ENCODE results near the gene GATD1.

GATD1 gene

GRCh38 chr11:727281-727701, 50.0 kb downstream of the GATD1 start:
- DNase-seq (ENCODE audit: low read depth in 2 of 2), result no peak

- peak in 1 of 2 donors; percentile 52 for DNase-seq (ENCODE audit: low read depth in 2 of 2)
Measured at GRCh38 chr11:726278-727220, 50.7 kb downstream of the GATD1 start.

GRCh38 chr11:725624-726202, 51.6 kb downstream of the GATD1 start:
- DNase-seq (ENCODE audit: low read depth in 2 of 2), result no peak

GRCh38 chr11:724778-725386, 52.4 kb downstream of the GATD1 start:
- DNase-seq (ENCODE audit: low read depth in 2 of 2), result no peak

- no peak for DNase-seq (ENCODE audit: low read depth in 2 of 2)
Measured at GRCh38 chr11:724049-724777, 53.1 kb downstream of the GATD1 start.

- DNase-seq (ENCODE audit: low read depth in 2 of 2), result peak in 1 of 2 donors; percentile 23
Measured at GRCh38 chr11:723120-723883, 54.0 kb downstream of the GATD1 start.

GRCh38 chr11:722346-722811, 54.9 kb downstream of the GATD1 start:
- DNase-seq (ENCODE audit: low read depth in 2 of 2), result no peak

- peak in 1 of 2 donors; percentile 39 for DNase-seq (ENCODE audit: low read depth in 2 of 2)
Measured at GRCh38 chr11:721741-722345, 55.4 kb downstream of the GATD1 start.

GRCh38 chr11:721247-721740, 56.0 kb downstream of the GATD1 start:
- no peak for DNase-seq (ENCODE audit: low read depth in 2 of 2)

GRCh38 chr11:720642-721246, 56.5 kb downstream of the GATD1 start:
- DNase-seq (ENCODE audit: low read depth in 2 of 2), result peak in 1 of 2 donors; percentile 46

- no peak for DNase-seq (ENCODE audit: low read depth in 2 of 2)
Measured at GRCh38 chr11:720017-720641, 57.2 kb downstream of the GATD1 start.

GRCh38 chr11:719214-720016, 57.9 kb downstream of the GATD1 start:
- no peak for DNase-seq (ENCODE audit: low read depth in 2 of 2)

All from stimulated activated CD8-positive, alpha-beta memory T cell treated with anti-CD3 and anti-CD28 coated beads, Interleukin-7, amount 100 ng/mL, for 4 hours (primary cell).